ENCODE measurements around the gene LRMDA. TPM values are rescaled to one million over a fixed set of nuclear protein-coding genes. Genes with fewer than 3 reads are reported as not detected.

LRMDA gene
- total and polyA plus RNA-seq, 2 of the 4 experiments (the other 2 are of a cell fraction): 0.07 TPM; not detected in 1

GRCh38 chr10:75531571-75532031 lies 100.2 kb downstream of the LRMDA start:
- no peak for ATAC-seq (ENCODE audit: low read depth)
- Histone ChIP-seq H3K56ac (ENCODE audit: extremely low read depth, insufficient read depth, low read length) (no peak overlapping the region), H3K9me1 (ENCODE audit: insufficient read depth, low read length) (no peaks in the 10 kb centered on the region), H3K9ac (ENCODE audit: low read depth, low read length) (no peak overlapping the region), H3K9me3 (ENCODE audit: control insufficient read depth, insufficient read depth, low read length) (no peaks in the 10 kb centered on the region), H3K23ac (ENCODE audit: low read depth, low read length) (no peak overlapping the region), H2AK9ac (replicated peaks; ENCODE audit: low read depth, low read length, poor library complexity) (no peak overlapping the region), H2BK20ac (ENCODE audit: low read depth, low read length) (no peak overlapping the region), H4K8ac (ENCODE audit: low read depth in 2 of 2, low read length in 2 of 2) (no peak overlapping the region), H4K91ac (ENCODE audit: insufficient read depth, low read depth, low read length) (no peak overlapping the region), H3K36me3 (ENCODE audit: control insufficient read depth, insufficient read depth, low read length) (no peaks in the 10 kb centered on the region), H4K5ac (ENCODE audit: low read depth, low read length) (no peak overlapping the region), H3K4me3 (ENCODE audit: insufficient read depth, low read depth, low read length) (no peak overlapping the region), H3K4ac (ENCODE audit: low read depth, low read length) (no peak overlapping the region), H3K4me1 (ENCODE audit: control insufficient read depth, insufficient read depth, low read length) (peaks cover 1% of the 10 kb centered on the region; the same call in 1 of the 2 replicates), H2AK5ac (ENCODE audit: low read depth, low read length) (no peak overlapping the region), H3K27me3 (ENCODE audit: control insufficient read depth, insufficient read depth, low read length) (peaks cover 1% of the 10 kb centered on the region), H2BK15ac (ENCODE audit: low read depth, low read length) (no peak overlapping the region), H2AFZ (replicated peaks; ENCODE audit: low read length, poor library complexity) (no peak overlapping the region), H3K14ac (replicated peaks; ENCODE audit: low read depth, low read length) (no peak overlapping the region), H4K20me1 (ENCODE audit: insufficient read depth, low read length) (no peaks in the 10 kb centered on the region), H3K27ac (ENCODE audit: insufficient read depth, low read length) (no peak overlapping the region), H3K18ac (ENCODE audit: low read depth, low read length) (no peak overlapping the region), H3K4me2 (ENCODE audit: low read depth, low read length) (no peak overlapping the region), H2BK5ac (ENCODE audit: low read depth, low read length, poor library complexity, severe bottlenecking) (no peak overlapping the region), H2BK120ac (ENCODE audit: low read depth, low read length) (no peak overlapping the region), H3K79me1 (ENCODE audit: low read depth in 1 of 2, low read length in 2 of 2) (no peaks in the 10 kb centered on the region)
- intact Hi-C loops (cut with micrococcal nuclease): no loop called here
- in situ Hi-C loops (cut with MboI; ENCODE audit: low sequenced_read_pairs): no loop called here
- ChIA-PET CTCF (no interaction called here), POLR2A (ENCODE audit: unreplicated experiment) (no interaction called here)
- BruUV-seq (replicated peaks): no TSS peak
- WGBS, 2 experiments (ENCODE audit: extremely low coverage in 2 of 2, insufficient read length in 1 of 2): 57% methylated on average over 1 of the region's 2 CpGs; no CpG with 5 or more reads in 1 of the 2 experiments
- TF ChIP-seq SMC3 (IDR thresholded peaks at IDR 0.05; ENCODE audit: low read depth, low read length) (no peak), RCOR1 (IDR thresholded peaks at IDR 0.05; ENCODE audit: insufficient replicate concordance, low read length) (no peak), CEBPB (IDR thresholded peaks at IDR 0.05; ENCODE audit: low read depth, low read length) (no peak)
- dilution Hi-C loops (cut with HindIII; ENCODE audit: low sequenced_read_pairs, unreplicated experiment): no loop called here
- DNase-seq: no peak

Data from IMR-90 (cell line).